Measurements from ENCODE around the gene GRK2. TPM values are rescaled to one million over a fixed set of nuclear protein-coding genes. Genes with fewer than 3 reads are reported as not detected.

Gene GRK2
- total RNA-seq, 4 donors from 2014 or later: 104 to 294 (median 160) TPM

DNA sequence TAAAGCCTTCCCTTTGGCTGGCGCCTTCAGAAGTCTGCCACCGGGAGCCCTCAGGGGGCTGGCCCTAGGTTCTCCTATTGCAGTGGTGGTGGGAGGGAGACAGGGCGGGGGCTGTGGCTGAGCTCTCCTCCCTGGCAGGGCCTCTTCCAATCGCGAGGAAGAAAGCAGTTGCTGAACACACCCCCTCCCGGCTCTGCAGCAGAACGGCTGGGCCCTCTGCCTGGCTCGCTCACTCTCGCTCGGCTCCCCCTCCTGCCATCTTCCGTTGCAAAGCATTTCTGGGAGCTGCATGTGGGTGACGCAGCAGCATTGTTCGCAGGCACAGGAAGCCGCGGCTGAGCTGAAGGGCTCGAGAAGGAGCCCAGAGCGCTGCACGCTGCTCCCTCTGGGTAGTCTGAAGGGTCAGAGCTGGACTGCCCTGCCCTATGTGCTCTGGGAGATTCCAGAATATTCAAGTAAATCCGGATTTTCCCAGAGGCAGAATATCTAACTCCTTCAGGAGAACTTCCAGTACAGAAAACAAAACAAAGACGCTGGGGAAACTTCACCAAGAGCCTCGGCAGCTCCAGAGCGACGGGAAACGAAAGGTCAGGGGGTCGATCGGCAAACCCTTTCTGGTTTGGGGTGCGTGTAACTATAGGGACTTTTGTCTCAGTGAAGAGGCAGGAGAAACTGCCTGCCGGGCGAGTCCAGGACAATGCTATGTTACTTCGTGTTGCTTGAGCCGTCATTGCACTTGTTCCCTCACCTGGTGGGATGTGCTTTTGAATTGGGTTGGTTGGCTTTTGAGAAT lies 26.3 kb upstream of the GRK2 start:
- intact Hi-C loops (cut with DNase I; ENCODE audit: low total_unique reads): no loop called here
- Histone ChIP-seq H3K27ac (peak overlapping the region; percentile 91 to 97 (median 96)), H3K27me3 (no peaks in the 10 kb centered on the region), H3K36me3 (peaks cover 0 to 22% (median 6%) of the 10 kb centered on the region in 4 donors), H3K4me1 (peaks cover 28 to 61% (median 43%) of the 10 kb centered on the region in 4 donors), H3K9me3 (no peaks in the 10 kb centered on the region), H3K4me3 (peak overlapping the region; percentile 39 to 66 (median 56))
- in situ Hi-C loops (cut with MboI; ENCODE audit: low pct_ligation_motif_present in 1 of 4, low pct_unique_long_range_greater_than_20kb in 1 of 4, low sequenced_read_pairs in 3 of 4): no loop called here
- peak; percentile 99 for TF ChIP-seq POLR2AphosphoS5 (IDR thresholded peaks at IDR 0.05)
- TF ChIP-seq CTCF (IDR thresholded peaks at IDR 0.05): peak in 1 of 5 experiments; percentile 9
- peak; percentile 98 for TF ChIP-seq POLR2A (IDR thresholded peaks at IDR 0.05)
- TF ChIP-seq EP300 (IDR thresholded peaks at IDR 0.05; ENCODE audit: low read depth): no peak
- peak; percentile 97 for DNase-seq
- 1% methylated on average over 31 of the region's 31 CpGs; no CpG with 5 or more reads in 1 of the 2 donors for WGBS, 2 donors (ENCODE audit: low coverage in 1 of 2)

DNA sequence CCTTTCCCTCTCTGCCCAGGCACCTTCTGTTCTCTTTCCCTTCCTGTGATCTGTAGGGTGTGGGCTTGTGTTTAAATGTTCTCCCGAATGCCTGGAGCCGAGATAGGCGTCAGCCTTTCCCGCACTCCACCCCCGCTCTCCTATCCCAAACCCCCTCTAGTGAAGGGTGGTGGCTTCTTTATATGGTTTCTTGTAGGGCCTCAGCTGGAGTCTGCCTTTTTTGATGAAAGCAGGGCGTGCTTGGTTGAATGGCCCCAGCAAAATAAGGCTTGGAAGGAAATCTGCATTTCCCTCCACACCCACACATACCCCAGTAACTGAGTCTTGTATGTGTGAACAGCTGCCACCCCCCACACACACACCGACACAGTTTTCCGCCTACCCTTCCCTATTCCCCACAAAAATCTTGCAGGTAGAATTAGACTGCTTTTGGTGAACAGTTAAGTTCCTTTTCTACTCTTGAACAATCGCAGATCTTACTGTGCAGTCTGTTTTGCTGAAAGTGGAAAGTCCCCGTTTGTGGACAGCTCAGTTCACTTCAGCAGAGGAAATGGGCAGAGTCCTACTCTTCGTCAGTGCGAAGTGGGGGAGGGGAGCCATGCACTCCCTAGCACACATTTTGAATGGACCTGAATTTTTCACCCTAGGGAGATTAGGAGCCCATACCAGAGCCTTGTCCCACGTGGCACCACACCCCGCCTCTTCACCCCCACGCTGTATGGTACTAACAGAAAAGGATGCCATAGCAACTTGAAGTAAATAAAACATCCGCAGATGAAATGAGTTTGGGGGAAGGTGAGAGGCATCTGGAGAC lies 25.5 kb upstream of the GRK2 start:
- TF ChIP-seq POLR2A (IDR thresholded peaks at IDR 0.05): peak; percentile 47
- no peak for TF ChIP-seq EP300 (IDR thresholded peaks at IDR 0.05; ENCODE audit: low read depth)
- TF ChIP-seq POLR2AphosphoS5 (IDR thresholded peaks at IDR 0.05): peak; percentile 67 to 71 (median 68)
- Histone ChIP-seq H3K4me3 (peak overlapping the region; percentile 39 to 66 (median 56)), H3K9me3 (no peaks in the 10 kb centered on the region), H3K36me3 (peaks cover 0 to 29% (median 10%) of the 10 kb centered on the region in 4 donors), H3K4me1 (peaks cover 28 to 60% (median 43%) of the 10 kb centered on the region in 4 donors), H3K27ac (peak overlapping the region; percentile 91 to 97 (median 96)), H3K27me3 (no peaks in the 10 kb centered on the region)
- in situ Hi-C loops (cut with MboI; ENCODE audit: low pct_ligation_motif_present in 1 of 4, low pct_unique_long_range_greater_than_20kb in 1 of 4, low sequenced_read_pairs in 3 of 4) (no loop called here), intact Hi-C loops (cut with DNase I; ENCODE audit: low total_unique reads) (no loop called here)
- 0% methylated on average over 4 to 16 of the region's 16 CpGs for WGBS, 2 donors (ENCODE audit: low coverage in 1 of 2)
- peak; percentile 82 for DNase-seq

DNA sequence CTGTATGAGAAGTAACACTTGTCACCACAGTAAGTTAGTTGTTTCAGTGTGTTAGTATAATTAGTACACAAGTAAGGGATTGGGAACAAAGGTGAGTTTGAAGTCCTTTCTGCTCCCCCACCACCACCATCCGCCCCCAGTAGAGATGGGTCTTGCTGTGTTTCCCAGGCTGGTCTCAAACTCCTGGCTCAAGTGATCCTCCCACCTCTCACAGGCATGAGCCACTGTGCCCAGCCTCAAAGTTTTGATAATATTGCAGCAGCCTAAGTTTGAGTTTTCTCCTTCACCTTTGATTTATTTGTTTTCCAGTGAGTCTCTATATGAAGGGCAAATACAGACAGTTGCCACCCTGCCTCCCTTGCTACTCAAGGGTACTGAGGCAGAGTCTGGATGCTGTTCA lies 23.7 kb upstream of the GRK2 start:
- peak overlapping the region in 3 of 4 donors; percentile 7 to 95 (median 91) for H3K27ac ChIP-seq
- 54 to 100% methylated on average over 1 of the region's 1 CpG for WGBS, 2 donors (ENCODE audit: low coverage in 1 of 2)
- H3K36me3 ChIP-seq: peaks cover 0 to 38% (median 15%) of the 10 kb centered on the region in 4 donors
- peaks cover 28 to 58% (median 43%) of the 10 kb centered on the region in 4 donors for H3K4me1 ChIP-seq
- TF ChIP-seq POLR2AphosphoS5 (IDR thresholded peaks at IDR 0.05): no peak
- no peak for TF ChIP-seq EP300 (IDR thresholded peaks at IDR 0.05; ENCODE audit: low read depth)
- no peak for TF ChIP-seq POLR2A (IDR thresholded peaks at IDR 0.05)
- TF ChIP-seq CTCF (IDR thresholded peaks at IDR 0.05): no peak
- H3K27me3 ChIP-seq: no peaks in the 10 kb centered on the region
- in situ Hi-C loops (cut with MboI; ENCODE audit: low pct_ligation_motif_present in 1 of 4, low pct_unique_long_range_greater_than_20kb in 1 of 4, low sequenced_read_pairs in 3 of 4) (no loop called here), intact Hi-C loops (cut with DNase I; ENCODE audit: low total_unique reads) (no loop called here)
- DNase-seq: no peak
- peak overlapping the region in 1 of 4 donors; percentile 66 for H3K4me3 ChIP-seq
- H3K9me3 ChIP-seq: no peaks in the 10 kb centered on the region

- intact Hi-C loops (cut with DNase I; ENCODE audit: low total_unique reads) (no loop called here), in situ Hi-C loops (cut with MboI; ENCODE audit: low pct_ligation_motif_present in 1 of 4, low pct_unique_long_range_greater_than_20kb in 1 of 4, low sequenced_read_pairs in 3 of 4) (no loop called here)
- H3K9me3 ChIP-seq: no peaks in the 10 kb centered on the region
- peaks cover 28 to 53% (median 42%) of the 10 kb centered on the region in 4 donors for H3K4me1 ChIP-seq
- 72 to 88% methylated on average over 2 of the region's 2 CpGs for WGBS, 2 donors (ENCODE audit: low coverage in 1 of 2)
- no peaks in the 10 kb centered on the region for H3K27me3 ChIP-seq
- peak overlapping the region in 2 of 4 donors; percentile 91 to 95 for H3K27ac ChIP-seq
- no peak for DNase-seq
- no peak overlapping the region for H3K4me3 ChIP-seq
- peaks cover 0 to 43% (median 17%) of the 10 kb centered on the region in 4 donors for H3K36me3 ChIP-seq
- TF ChIP-seq POLR2AphosphoS5 (IDR thresholded peaks at IDR 0.05) (no peak), EP300 (IDR thresholded peaks at IDR 0.05; ENCODE audit: low read depth) (no peak), POLR2A (IDR thresholded peaks at IDR 0.05) (no peak), CTCF (IDR thresholded peaks at IDR 0.05) (no peak)
These were observed 23.2 kb upstream of the GRK2 start for GRCh38 chr11:67243051-67243450.
